Endothelial cell of umbilical vein (primary cell): ENCODE measurements around the gene GPR176. TPM values are rescaled to one million over a fixed set of nuclear protein-coding genes. Genes with fewer than 3 reads are reported as not detected.
A peak's percentile ranks its signal among the peaks of the same experiment; 100 is the strongest.

Experiments used
- BruUV-seq: library from RNA; stranded (reverse); fragments of 400-500 nt; replicated peaks from 2 replicates; lab custom pipeline; 2021; lab: Mats Ljungman, UMichigan
- CTCF ChIA-PET: fragments of 300-600, 350-600 bp; sonication (Branson Sonifier 250); formaldehyde crosslinking; loops from one replicate; lab custom pipeline; 2021; ENCODE audit warnings: antibody characterized with exemption, inconsistent platforms; lab: Charles Lee
- POLR2A ChIA-PET: fragments of 300-600, 350-600 bp; sonication (Branson Sonifier 250); formaldehyde crosslinking; loops from one replicate; lab custom pipeline; 2021; ENCODE audit warnings: antibody characterized with exemption, inconsistent platforms; lab: Charles Lee
- DNase-seq: peaks from one replicate; pipeline ENCODE4 v3.0.0-alpha.2; 2011; ENCODE audit warnings: low read depth, low spot score
- FAIRE-seq: peaks from 2 replicates; lab custom pipeline; 2011; peaks lifted over from hg19 to GRCh38; lab: Jason Lieb, UNC
- H2AFZ ChIP-seq: 2 replicates; pipeline ENCODE4 v1.6.0; 2012; ENCODE audit warnings: low read depth, low read length, control low read depth, inconsistent platforms
- H3K27ac ChIP-seq: 2 replicates; pipeline ENCODE4 v1.5.1; 2011; ENCODE audit warnings: low read depth, mild to moderate bottlenecking, control low read depth, low read length, moderate library complexity; ENCODE audit not compliant: insufficient read depth
- H3K27me3 ChIP-seq, 2 experiments: 2 replicates each; pipeline versions ENCODE4 v1.6.0 to v1.6.1; 2011; ENCODE audit warnings: low read length in 2 of 2, mixed read lengths in 1 of 2; ENCODE audit not compliant: control insufficient read depth in 2 of 2, insufficient read depth in 2 of 2
- H3K36me3 ChIP-seq, 2 experiments: 2 replicates in 1 of 2; 3 replicates in 1 of 2; pipeline ENCODE4 v1.5.1; 2011; ENCODE audit warnings: low read length in 2 of 2, mild to moderate bottlenecking in 1 of 2, moderate library complexity in 1 of 2; ENCODE audit not compliant: control insufficient read depth in 2 of 2, insufficient read depth in 2 of 2; ENCODE audit errors: extremely low read depth in 1 of 2
- H3K4me1 ChIP-seq: 3 replicates; pipeline ENCODE4 v1.5.1; 2011; ENCODE audit warnings: mild to moderate bottlenecking, low read length; ENCODE audit not compliant: control insufficient read depth, insufficient read depth; ENCODE audit errors: extremely low read depth
- H3K4me2 ChIP-seq: 2 replicates; pipeline ENCODE4 v1.6.1; 2011; ENCODE audit warnings: low read length, control low read depth, mixed read lengths; ENCODE audit not compliant: insufficient read depth
- H3K4me3 ChIP-seq, 3 experiments: fragments of 200-600 bp in 1 of 3; sonication (generic), shearing (Covaris generic) in 1 of 3; replicated peaks in 1 of 3; 2 replicates each; pipeline ENCODE4 v1.5.1; 2011 to 2016; ENCODE audit warnings: control low read depth in 3 of 3, low read length in 3 of 3, mild to moderate bottlenecking in 2 of 3, inconsistent platforms in 1 of 3, low read depth in 1 of 3, moderate library complexity in 1 of 3; ENCODE audit not compliant: insufficient read depth in 1 of 3
- H3K79me2 ChIP-seq: 2 replicates; pipeline ENCODE4 v1.6.0; 2012; ENCODE audit warnings: low read length, inconsistent platforms; ENCODE audit not compliant: control insufficient read depth, insufficient read depth
- H3K9ac ChIP-seq: replicated peaks from 2 replicates; pipeline ENCODE3; 2011; ENCODE audit warnings: low read length, control low read depth; ENCODE audit not compliant: insufficient read depth; ENCODE audit errors: extremely low read depth
- H3K9me1 ChIP-seq: replicated peaks from 3 replicates; pipeline ENCODE4 v1.6.0; 2011; ENCODE audit warnings: mild to moderate bottlenecking, low read length; ENCODE audit not compliant: control insufficient read depth, insufficient read depth; ENCODE audit errors: extremely low read depth
- H3K9me3 ChIP-seq: replicated peaks from 2 replicates; pipeline ENCODE4 v1.5.1; 2012; ENCODE audit warnings: low read length, inconsistent platforms; ENCODE audit not compliant: control insufficient read depth, insufficient read depth
- H4K20me1 ChIP-seq: replicated peaks from 2 replicates; pipeline ENCODE3; 2011; ENCODE audit warnings: mild to moderate bottlenecking, low read length; ENCODE audit not compliant: control insufficient read depth, insufficient read depth; ENCODE audit errors: extremely low read depth
- GATA2 ChIP-seq: IDR thresholded peaks from 2 replicates; pipeline ENCODE4 v1.7.0; 2011; ENCODE audit warnings: low read depth, mild to moderate bottlenecking, moderate library complexity, mixed read lengths, low read length; ENCODE audit not compliant: insufficient read length, insufficient read depth
- JUN ChIP-seq: IDR thresholded peaks from 2 replicates; pipeline ENCODE4 v1.6.1; 2011; ENCODE audit warnings: borderline replicate concordance, low read depth; ENCODE audit not compliant: insufficient read length, insufficient read depth
- MYC ChIP-seq: IDR thresholded peaks from one replicate; pipeline ENCODE4 v1.6.1; 2011; ENCODE audit warnings: mild to moderate bottlenecking, low read depth, low read length
- dilution Hi-C: fragments of 300-500 bp; cut with MboI; formaldehyde crosslinking; loops from one replicate; pipeline ENCODE4 v1.15.0; 2019; ENCODE audit warnings: low sequenced_read_pairs; ENCODE audit not compliant: extremely low pct_ligation_motif_present
- intact Hi-C: fragments of 100-400 bp; cut with micrococcal nuclease; formaldehyde crosslinking; loops from one replicate; pipeline ENCODE4 v1.10.0; 2022
- polyA plus RNA-seq, 4 experiments: library from polyadenylated mRNA; depleted of rRNA in 3 of 4; stranded (reverse) in 3 of 4; unstranded in 1 of 4; fragments of >200 nt; gene quantifications; 2 replicates each; pipeline versions ENCODE4 v1.2.1 to v1.2.3, GENCODE V29; 2011 to 2012; ENCODE audit warnings: missing spikeins in 1 of 4
- total RNA-seq: library from RNA; stranded (reverse); gene quantifications from 2 replicates; pipeline ENCODE4 v1.2.3, GENCODE V29; 2021
- TF ChIP-seq, protein P1 (sequence below): IDR thresholded peaks from 2 replicates; pipeline ENCODE4 v1.6.1; 2011; ENCODE audit not compliant: insufficient read depth, insufficient read length

The GPR176 gene
- total and polyA plus RNA-seq, 2 donors (not counting 3 experiments of a cell fraction or from before 2014, with no cell fraction given): 35.3 to 68.7 TPM

- Histone ChIP-seq H4K20me1 (no peaks in the 10 kb centered on the region), H3K27me3 (no peaks in the 10 kb centered on the region), H2AFZ (no peak overlapping the region), H3K36me3 (no peaks in the 10 kb centered on the region), H3K9ac (no peak overlapping the region), H3K79me2 (no peaks in the 10 kb centered on the region), H3K4me2 (no peak overlapping the region), H3K4me3 (no peak overlapping the region), H3K4me1 (peaks cover 26% of the 10 kb centered on the region), H3K9me1 (no peaks in the 10 kb centered on the region), H3K9me3 (no peaks in the 10 kb centered on the region), H3K27ac (no peak overlapping the region)
- FAIRE-seq (no peak), DNase-seq (no peak)
- BruUV-seq: no TSS peak
- intact Hi-C loops (no loop called here), dilution Hi-C loops (no loop called here)
- POLR2A ChIA-PET: no interaction called here
- TF ChIP-seq MYC (no peak), GATA2 (peak; percentile 24)
- CTCF ChIA-PET: interaction anchor here (0.6 to 3.2 kb wide), 12 partner anchors 8 to 300 kb away, joined by 3 to 49 read pairs (median 4); no protein-coding TSS in a partner anchor
Observed at GRCh38 chr15:39788800-39789565, 131.1 kb downstream of the GPR176 start.

GRCh38 chr15:39788108-39788507 lies 132.0 kb downstream of the GPR176 start:
- intact Hi-C loops (no loop called here), dilution Hi-C loops (no loop called here)
- no peaks in the 10 kb centered on the region for H3K9me3 ChIP-seq
- H3K4me3 ChIP-seq: no peak overlapping the region
- no peaks in the 10 kb centered on the region for H3K9me1 ChIP-seq
- H3K4me1 ChIP-seq: peaks cover 29% of the 10 kb centered on the region
- no peaks in the 10 kb centered on the region for H3K36me3 ChIP-seq
- H3K9ac ChIP-seq: no peak overlapping the region
- DNase-seq (peak; percentile 34), FAIRE-seq (no peak)
- no peak overlapping the region for H3K4me2 ChIP-seq
- H3K27ac ChIP-seq: no peak overlapping the region
- POLR2A ChIA-PET: no interaction called here
- H4K20me1 ChIP-seq: no peaks in the 10 kb centered on the region
- CTCF ChIA-PET: interaction anchor here (0.7 to 3.2 kb wide), 15 partner anchors 9 to 188 kb away, joined by 3 to 49 read pairs (median 4); no protein-coding TSS in a partner anchor
- no peak overlapping the region for H2AFZ ChIP-seq
- TF ChIP-seq JUN: no peak
- TF ChIP-seq, protein P1, sequence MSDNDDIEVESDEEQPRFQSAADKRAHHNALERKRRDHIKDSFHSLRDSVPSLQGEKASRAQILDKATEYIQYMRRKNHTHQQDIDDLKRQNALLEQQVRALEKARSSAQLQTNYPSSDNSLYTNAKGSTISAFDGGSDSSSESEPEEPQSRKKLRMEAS: no peak
- no TSS peak for BruUV-seq
- peaks cover 4% of the 10 kb centered on the region for H3K79me2 ChIP-seq
- no peaks in the 10 kb centered on the region for H3K27me3 ChIP-seq
